ENCODE data around the gene COL23A1.

The COL23A1 gene

DNA sequence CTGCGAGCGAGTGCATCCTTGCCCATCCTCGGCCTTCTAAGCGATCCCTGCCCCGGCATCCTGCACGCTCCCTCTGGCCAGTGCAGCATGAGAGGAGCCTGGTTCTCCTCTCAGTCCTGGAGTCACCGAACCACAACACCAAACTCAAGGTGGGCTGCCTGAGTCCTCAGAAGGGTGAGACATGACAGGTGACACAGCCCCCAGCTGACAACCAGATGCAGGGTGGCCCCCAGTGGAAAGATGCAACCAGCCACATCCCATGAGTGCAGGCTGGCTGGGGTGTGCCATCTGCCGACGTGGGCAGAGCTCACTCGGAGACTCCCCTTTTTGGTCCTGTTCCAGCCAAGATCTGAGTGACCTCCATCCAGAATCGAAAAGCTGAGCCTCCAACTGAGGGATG lies 58.4 kb downstream of the COL23A1 start:
- no peak for DNase-seq (ENCODE audit: low read depth in 2 of 2)

GRCh38 chr5:178530526-178530925 lies 59.7 kb downstream of the COL23A1 start:
- no peak for DNase-seq (ENCODE audit: low read depth in 2 of 2)

- DNase-seq (ENCODE audit: low read depth in 2 of 2): no peak
Measured at GRCh38 chr5:178529080-178529479, 61.1 kb downstream of the COL23A1 start.

DNA sequence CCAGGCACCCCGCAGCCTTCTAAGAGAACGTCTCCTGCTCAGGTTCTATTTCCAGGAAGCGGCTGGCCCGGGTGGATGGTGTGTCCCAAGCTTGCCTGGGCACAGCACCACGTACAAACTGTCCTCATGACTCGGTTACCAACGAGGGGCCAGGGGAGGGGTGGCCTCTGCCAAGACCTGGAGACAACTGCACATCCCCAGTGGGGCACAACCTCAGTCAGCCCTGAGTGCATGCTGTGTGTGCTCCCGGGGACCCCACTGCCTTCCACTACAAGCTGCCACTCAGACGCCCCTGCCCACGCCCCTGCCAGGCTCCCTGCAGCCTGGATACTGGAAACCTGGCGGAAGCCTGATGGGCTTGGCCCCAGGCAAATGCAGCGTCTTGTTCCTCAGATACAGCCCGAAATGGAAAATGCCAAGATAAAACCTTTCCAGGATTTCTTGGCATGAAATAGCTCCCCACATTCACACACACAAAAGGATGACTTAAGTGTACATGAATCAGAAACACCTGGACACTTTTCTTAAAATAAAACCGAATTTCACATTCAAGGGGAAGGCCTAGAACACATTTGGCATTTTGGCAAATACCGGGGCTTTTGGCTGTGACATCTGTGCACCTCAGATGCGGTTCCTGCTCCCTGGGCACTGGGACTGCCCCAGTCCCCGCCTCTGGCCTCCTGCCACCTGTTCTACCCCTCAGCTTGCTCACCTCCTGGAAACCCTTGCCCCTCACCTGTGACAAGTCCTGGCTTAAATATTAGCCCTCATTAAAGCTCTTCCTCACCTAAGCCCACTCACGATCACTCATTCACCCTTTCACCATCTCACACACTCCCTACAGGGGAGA lies 62.5 kb downstream of the COL23A1 start:
- no peak for DNase-seq (ENCODE audit: low read depth in 2 of 2)

DNA sequence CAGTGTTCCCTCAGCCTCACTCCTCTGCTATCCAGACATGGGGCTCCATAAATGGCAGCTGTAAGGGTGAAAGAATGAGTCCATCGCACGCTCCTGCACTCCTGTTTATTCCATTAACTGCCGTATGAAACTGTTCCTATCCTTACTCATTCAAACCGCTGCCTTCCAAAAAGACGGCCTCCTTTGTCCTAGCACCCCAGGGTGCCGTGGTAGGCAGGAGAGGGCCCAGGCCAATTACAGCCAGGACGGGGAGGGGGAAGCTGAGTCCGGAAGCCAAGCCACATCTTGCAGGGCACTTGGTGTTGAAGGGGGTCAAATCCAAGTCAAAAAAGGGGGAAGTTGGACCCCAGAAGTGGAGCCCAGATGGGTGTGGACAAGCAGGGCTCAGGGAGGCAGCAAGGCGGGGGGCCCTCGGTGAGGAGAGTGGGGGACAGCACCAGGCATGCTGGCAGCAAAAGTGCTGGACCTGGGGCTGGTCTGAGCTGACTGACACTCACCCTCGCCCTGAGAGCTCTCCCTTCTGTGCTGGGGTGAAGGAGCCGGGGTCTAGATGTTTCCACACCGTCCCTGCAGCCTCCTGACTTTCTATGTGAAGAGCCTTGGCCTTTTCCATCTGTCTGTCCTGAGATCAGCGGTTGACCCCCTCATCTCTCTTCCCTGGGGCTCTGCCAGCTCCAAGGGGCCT lies 63.3 kb downstream of the COL23A1 start:
- DNase-seq (ENCODE audit: low read depth in 2 of 2): no peak

DNA sequence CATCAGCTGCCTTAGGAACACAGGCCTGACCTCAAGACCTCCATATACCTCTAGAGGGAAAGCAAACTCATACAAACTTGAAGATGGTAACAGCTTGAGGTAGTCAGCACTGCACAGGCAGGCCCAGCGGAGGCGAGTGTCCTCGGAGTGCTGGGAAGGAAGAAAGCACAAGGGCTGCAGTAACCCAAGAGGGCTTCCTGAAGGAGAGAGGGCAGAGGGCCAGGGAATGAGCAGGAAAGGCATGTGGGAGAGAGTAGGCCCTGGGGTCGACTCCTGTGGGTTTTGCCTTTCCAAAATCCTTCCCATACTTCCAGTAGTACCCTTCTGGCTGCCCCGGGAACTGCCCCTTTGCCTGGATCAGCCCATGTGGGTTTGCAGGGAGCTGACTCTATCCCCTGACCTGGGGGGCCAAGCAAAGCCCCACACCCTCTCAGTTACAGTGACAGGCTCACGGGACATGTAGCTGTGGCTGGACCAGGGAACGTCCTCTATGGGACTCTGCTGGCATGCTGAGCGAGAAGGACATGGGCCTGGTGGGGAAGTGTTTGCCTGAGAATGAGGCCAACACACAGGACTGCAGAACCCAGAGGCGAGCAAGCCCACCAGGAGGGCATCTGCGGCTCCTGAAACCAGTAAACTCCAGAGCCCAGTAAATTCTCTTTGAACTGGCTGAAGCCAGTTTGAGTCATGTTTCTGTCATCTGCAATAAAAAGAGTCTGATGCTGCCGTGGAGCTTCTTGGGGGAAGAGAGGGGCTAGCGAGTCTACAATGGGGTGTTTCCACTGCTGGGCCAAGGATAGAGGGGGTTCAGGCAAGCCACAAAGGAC lies 64.1 kb downstream of the COL23A1 start:
- no peak for DNase-seq (ENCODE audit: low read depth in 2 of 2)

DNA sequence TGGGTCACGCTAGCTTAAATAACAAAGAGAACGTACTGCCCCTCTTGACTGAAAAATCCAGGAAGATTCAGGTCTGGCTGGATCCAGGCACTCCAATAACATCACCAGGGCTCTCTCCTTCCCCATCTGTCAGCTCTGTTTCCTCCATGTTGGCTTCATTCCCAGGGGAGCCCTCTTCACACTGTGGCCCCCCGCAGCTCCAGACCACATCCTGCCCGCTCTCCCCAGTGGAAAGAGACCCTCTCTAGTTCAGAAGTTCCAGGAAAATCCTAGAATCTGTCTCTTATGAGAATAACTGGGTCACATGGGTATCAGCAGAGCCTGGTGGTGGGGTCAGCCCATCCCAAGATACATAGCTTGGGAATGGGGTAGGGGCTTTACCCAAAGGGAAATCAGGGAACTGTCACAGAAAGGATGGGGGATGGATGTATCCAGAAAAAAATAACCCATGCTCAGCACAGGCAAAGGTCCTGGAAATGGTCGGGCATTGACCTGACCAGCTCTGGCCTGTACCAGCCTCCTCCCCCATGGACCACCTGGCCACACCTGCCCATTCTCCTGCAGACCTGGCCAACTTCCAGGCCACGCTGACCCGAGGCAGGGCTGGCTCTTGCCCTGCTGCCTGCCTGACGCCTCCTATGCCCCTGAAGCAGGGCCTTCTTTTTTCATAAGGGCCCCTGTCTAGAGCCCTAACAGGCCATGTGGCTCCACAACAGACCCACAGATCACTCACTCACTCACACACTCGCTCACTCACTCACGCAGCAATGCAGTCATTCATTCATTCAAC lies 65.9 kb downstream of the COL23A1 start:
- no peak for DNase-seq (ENCODE audit: low read depth in 2 of 2)

GRCh38 chr5:178522361-178522760 lies 67.8 kb downstream of the COL23A1 start:
- no peak for DNase-seq (ENCODE audit: low read depth in 2 of 2)

GRCh38 chr5:178520851-178521250 lies 69.3 kb downstream of the COL23A1 start:
- DNase-seq (ENCODE audit: low read depth in 2 of 2): no peak

DNA sequence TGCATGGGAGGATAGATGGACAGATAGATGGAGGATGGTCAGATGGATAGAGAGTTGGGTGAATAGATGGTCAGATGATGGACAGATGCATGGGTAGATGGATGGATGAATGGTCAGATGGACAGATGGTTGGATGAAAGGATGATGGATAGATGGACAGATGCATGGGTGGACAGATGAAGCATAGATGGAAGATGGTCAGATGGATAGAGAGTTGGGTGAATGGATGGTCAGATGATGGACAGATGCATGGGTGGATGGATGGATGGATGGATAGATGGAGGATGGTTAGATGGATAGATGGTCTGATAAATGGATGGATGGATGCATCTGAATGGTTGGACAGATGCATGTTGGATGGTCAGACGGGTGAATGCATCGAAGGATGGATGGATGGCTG lies 70.4 kb downstream of the COL23A1 start:
- DNase-seq (ENCODE audit: low read depth in 2 of 2): no peak

DNA sequence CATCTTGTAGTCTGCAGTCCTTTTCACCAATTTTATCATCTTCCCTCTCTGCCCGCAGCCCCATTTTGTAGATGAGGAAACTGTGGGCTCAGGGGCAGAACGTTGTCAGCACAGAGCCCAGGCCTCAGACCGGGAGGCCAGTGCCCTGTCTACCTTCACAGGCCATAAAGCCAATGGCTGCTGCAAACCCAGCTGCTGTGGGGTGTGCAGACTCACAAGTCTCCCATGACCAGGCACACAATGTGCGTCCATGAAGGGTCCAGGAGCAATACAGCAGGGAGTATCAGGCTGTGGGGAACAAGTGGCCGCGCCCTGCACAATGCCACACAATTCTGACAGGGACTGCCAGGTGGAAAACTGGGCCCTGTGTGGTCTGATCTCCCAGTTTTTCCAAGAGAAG lies 71.0 kb downstream of the COL23A1 start:
- DNase-seq (ENCODE audit: low read depth in 2 of 2): no peak

- no peak for DNase-seq (ENCODE audit: low read depth in 2 of 2)
Measured at GRCh38 chr5:178516504-178517235, 73.5 kb downstream of the COL23A1 start.

DNA sequence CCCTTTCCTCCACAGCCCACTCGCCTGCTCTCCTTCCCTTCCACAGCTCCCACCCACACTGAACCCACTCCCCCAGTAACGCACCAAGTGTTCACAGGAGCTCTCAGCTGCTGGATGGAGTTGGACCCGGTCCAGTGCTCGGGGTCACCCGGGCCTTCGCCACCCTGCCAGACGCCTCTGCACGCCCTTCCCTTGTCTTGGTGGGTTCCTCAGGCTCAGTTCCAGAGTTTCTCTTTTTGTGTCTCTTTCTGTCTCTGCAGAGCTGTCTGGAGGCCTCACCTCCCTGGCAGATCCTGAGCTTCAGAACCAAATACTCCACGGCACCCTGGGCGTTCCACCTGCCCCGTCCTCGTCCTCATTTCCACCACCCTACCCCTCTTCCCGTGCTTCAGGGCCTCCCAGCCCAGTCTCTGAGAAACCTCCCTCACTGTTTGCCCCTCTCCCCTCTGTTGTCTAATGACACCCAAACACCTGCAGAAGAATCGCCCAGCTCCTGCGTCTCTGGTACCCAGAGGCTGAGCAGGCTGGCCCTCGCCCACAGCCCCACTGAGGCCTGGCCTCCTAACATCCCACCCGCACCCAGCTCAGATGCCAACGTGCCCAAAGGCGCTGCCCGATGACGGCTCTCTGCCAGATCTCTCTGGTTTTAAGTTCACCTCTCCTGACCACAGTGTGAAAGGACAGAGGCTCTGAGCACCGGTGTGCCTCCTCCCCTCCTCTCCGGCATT lies 74.3 kb downstream of the COL23A1 start:
- no peak for DNase-seq (ENCODE audit: low read depth in 2 of 2)

GRCh38 chr5:178514851-178515418 lies 75.3 kb downstream of the COL23A1 start:
- no peak for DNase-seq (ENCODE audit: low read depth in 2 of 2)

DNA sequence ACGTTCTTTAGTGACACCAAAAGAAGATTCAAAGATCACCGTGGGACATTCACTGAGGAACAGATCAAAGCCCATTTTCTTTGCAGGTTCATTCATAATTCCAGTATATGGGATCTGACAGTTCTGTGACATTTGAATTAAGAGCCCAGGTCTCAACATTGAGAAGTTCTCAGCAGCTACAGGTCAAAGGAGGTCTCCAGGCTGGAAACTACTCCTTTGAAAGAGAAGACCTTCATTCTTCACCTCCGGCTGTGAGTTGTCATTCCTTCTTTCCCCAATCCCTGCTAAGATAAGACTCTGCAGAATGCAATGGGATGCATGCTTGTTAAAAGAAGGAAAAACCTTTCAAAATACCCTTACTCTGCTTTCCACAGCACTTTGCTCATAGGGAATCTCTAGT lies 79.0 kb downstream of the COL23A1 start:
- no peak for DNase-seq (ENCODE audit: low read depth in 2 of 2)

- no peak for DNase-seq (ENCODE audit: low read depth in 2 of 2)
Measured at GRCh38 chr5:178509491-178510057, 80.6 kb downstream of the COL23A1 start.

GRCh38 chr5:178507151-178507932 lies 82.9 kb downstream of the COL23A1 start:
- no peak for DNase-seq (ENCODE audit: low read depth in 2 of 2)

DNA sequence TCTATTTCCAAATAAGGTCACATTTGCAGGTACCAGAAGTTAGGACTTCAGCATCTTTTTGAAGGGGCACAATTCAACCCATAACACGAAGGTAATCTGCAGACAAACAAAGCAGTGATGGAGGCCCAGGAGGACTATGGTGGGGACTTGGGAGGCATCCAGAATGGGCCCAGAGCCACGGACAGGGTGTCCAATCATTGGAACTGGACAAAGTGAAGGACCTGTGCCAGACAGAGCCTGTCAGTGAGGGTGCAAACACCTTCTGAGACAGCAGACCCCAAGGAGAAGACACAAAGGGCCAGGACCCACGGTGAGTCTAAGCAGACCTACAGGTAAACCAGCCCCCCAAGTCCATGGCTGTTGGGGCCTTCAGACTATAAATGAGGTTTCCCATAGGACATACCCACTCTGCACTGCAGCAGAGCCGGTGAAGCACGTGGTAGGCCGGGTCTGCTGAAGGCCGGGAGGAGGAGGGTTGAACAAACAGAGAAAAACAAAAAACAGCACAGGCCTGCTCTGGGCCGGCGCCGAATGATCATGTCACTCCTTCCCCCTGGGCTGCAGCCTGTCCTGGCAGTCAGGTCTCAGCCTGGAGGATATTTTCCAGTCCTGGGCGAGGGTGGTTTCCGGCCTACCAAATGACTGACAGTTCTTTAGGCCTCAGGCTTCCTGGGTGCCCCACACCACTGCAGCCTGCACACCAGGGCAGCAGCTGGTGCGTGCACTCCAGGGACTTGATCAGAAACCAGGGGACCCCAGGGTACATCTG lies 84.4 kb downstream of the COL23A1 start:
- no peak for DNase-seq (ENCODE audit: low read depth in 2 of 2)
